Neural cell (in vitro differentiated cells): ENCODE results near the gene SLC28A1. TPM values are rescaled to one million over a fixed set of nuclear protein-coding genes. Genes with fewer than 3 reads are reported as not detected.

Experiments used
- H2AFZ ChIP-seq: fragments of 200-600, 300-800 bp; sonication (generic), shearing (Covaris generic); 2 replicates; pipeline ENCODE4 v1.6.0; 2014; ENCODE audit warnings: low read depth, mild to moderate bottlenecking, antibody characterized with exemption, low read length, moderate library complexity
- H3F3A ChIP-seq: fragments of 200-600 bp; shearing (Covaris generic); 2 replicates; pipeline ENCODE4 v1.6.1; 2016; ENCODE audit warnings: mild to moderate bottlenecking, moderate library complexity, mixed read lengths, antibody characterized with exemption, low read length; ENCODE audit not compliant: insufficient read depth, poor library complexity, severe bottlenecking
- H3K27ac ChIP-seq: fragments of 200-600, 300-800 bp; sonication (generic), shearing (Covaris generic); 2 replicates; pipeline ENCODE4 v1.5.1; 2014; ENCODE audit warnings: mild to moderate bottlenecking, low read length, moderate library complexity
- H3K27me3 ChIP-seq: fragments of 300-800, 200-600 bp; sonication (generic), shearing (Covaris generic); 2 replicates; pipeline ENCODE4 v1.6.0; 2014; ENCODE audit warnings: mild to moderate bottlenecking, low read depth, low read length, moderate library complexity; ENCODE audit not compliant: insufficient read depth
- H3K36me3 ChIP-seq: fragments of 300-800, 200-600 bp; sonication (generic), shearing (Covaris generic); 2 replicates; pipeline ENCODE4 v1.5.1; 2014; ENCODE audit warnings: mild to moderate bottlenecking, antibody characterized with exemption, low read length, moderate library complexity; ENCODE audit not compliant: insufficient read depth
- H3K4me2 ChIP-seq: fragments of 300-800, 200-600 bp; sonication (generic), shearing (Covaris generic); 2 replicates; pipeline ENCODE4 v1.6.0; 2014; ENCODE audit warnings: mild to moderate bottlenecking, low read length
- H3K4me3 ChIP-seq: fragments of 300-800, 200-600 bp; sonication (generic), shearing (Covaris generic); 2 replicates; pipeline ENCODE4 v1.5.1; 2014; ENCODE audit warnings: mild to moderate bottlenecking, low read length, moderate library complexity
- H3K79me2 ChIP-seq: fragments of 200-600 bp; shearing (Covaris generic); replicated peaks from 2 replicates; pipeline ENCODE4 v1.6.0; 2014; ENCODE audit warnings: mild to moderate bottlenecking, low read length, moderate library complexity; ENCODE audit not compliant: insufficient read depth
- H3K9ac ChIP-seq: fragments of 300-800, 200-600 bp; sonication (generic), shearing (Covaris generic); 2 replicates; pipeline ENCODE4 v1.6.1; 2016; ENCODE audit warnings: mild to moderate bottlenecking, low read length, mixed read lengths
- H3K9me2 ChIP-seq: fragments of 200-600 bp; shearing (Covaris generic); 2 replicates; pipeline ENCODE4 v1.6.1; 2016; ENCODE audit warnings: mild to moderate bottlenecking, low read length, mixed read lengths; ENCODE audit not compliant: insufficient read depth
- H3K9me3 ChIP-seq: fragments of 200-600, 300-800 bp; sonication (generic), shearing (Covaris generic); 2 replicates; pipeline ENCODE4 v1.6.1; 2016; ENCODE audit warnings: mild to moderate bottlenecking, mixed run types, low read length, moderate library complexity, mixed read lengths
- H4K20me1 ChIP-seq: fragments of 200-600 bp; shearing (Covaris generic); 2 replicates; pipeline ENCODE4 v1.6.1; 2016; ENCODE audit warnings: mild to moderate bottlenecking, mixed run types; ENCODE audit not compliant: insufficient read depth
- EP300 ChIP-seq: fragments of 450-650 bp; conservative IDR thresholded peaks from 2 replicates; pipeline ENCODE4 v1.6.1; 2014; ENCODE audit warnings: antibody characterized with exemption, mild to moderate bottlenecking, moderate library complexity; ENCODE audit not compliant: poor library complexity, severe bottlenecking
- EZH2 ChIP-seq: fragments of 200-600, 300-800 bp; shearing (Covaris generic), sonication (generic); IDR thresholded peaks from 2 replicates; pipeline ENCODE4 v1.6.1; 2014; ENCODE audit warnings: antibody characterized with exemption, low read length, borderline replicate concordance, mild to moderate bottlenecking; ENCODE audit not compliant: insufficient read depth, poor library complexity, severe bottlenecking
- MXI1 ChIP-seq: fragments of 450-650 bp; conservative IDR thresholded peaks from 2 replicates; pipeline ENCODE4 v1.6.1; 2014; ENCODE audit warnings: antibody characterized with exemption, mild to moderate bottlenecking; ENCODE audit not compliant: poor library complexity, severe bottlenecking
- POLR2AphosphoS5 ChIP-seq: IDR thresholded peaks from 2 replicates; pipeline ENCODE4 v1.6.1; 2012
- RAD21 ChIP-seq: fragments of 450-650 bp; conservative IDR thresholded peaks from 2 replicates; pipeline ENCODE4 v1.6.1; 2014; ENCODE audit warnings: antibody characterized with exemption, mild to moderate bottlenecking, moderate library complexity
- SMC3 ChIP-seq: fragments of 450-650 bp; conservative IDR thresholded peaks from 2 replicates; pipeline ENCODE4 v1.6.1; 2014; ENCODE audit warnings: antibody characterized with exemption, mild to moderate bottlenecking, moderate library complexity; ENCODE audit not compliant: poor library complexity
- TAF1 ChIP-seq: IDR thresholded peaks from 2 replicates; pipeline ENCODE4 v1.6.1; 2012; ENCODE audit warnings: low read depth
- polyA plus RNA-seq: library from polyadenylated mRNA; depleted of rRNA; stranded (reverse); fragments of >200 nt; gene quantifications from 2 replicates; pipeline ENCODE4 v1.2.3, GENCODE V29; 2014
- TF ChIP-seq, protein P1 (sequence below): fragments of 450-650 bp; IDR thresholded peaks from 2 replicates; pipeline ENCODE4 v1.5.1; 2014; ENCODE audit warnings: antibody characterized with exemption, mild to moderate bottlenecking, moderate library complexity; ENCODE audit not compliant: poor library complexity, severe bottlenecking
- TF ChIP-seq, protein P2 (sequence below): IDR thresholded peaks from 2 replicates; pipeline ENCODE4 v1.6.1; 2012; ENCODE audit warnings: borderline replicate concordance

The SLC28A1 gene
- polyA plus RNA-seq, 1 donor from 2014 or later, result not detected

DNA sequence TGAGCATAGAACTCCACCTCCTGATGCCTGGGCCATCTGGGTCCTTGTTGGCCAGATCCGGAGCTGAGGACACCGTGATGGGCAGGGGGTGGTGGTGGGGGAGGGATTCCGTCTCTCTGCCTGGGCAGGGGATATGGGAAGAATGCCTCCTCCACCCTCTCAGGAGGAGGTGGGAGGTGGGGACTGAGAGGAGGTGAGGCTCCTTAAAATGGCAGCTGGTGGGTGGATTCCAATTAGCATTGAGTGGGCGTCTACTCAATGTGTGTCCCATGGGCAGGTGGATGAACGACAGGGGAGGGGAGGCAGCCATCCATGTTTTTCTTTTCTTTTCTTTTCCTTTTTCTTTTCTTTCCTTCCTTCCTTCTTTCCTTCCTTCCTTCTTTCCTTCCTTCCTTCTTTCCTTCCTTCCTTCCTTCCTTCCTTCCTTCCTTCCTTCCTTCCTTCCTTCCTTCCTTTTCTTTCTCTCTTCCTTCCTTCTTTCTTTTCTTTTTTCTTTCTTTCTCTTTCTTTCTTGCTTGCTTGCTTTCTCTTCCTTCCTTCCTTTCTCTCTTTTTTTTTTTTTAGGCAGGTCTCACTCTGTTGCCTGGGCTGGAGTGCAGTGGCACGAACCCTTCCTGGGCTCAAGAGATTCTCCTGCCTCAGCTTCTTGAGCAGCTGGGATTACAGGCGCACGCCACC lies 5.0 kb downstream of the SLC28A1 start:
- Histone ChIP-seq H3K27me3 (no peaks in the 10 kb centered on the region), H3K9ac (no peak overlapping the region), H4K20me1 (no peaks in the 10 kb centered on the region), H3K9me2 (no peaks in the 10 kb centered on the region), H3K4me2 (no peak overlapping the region), H3F3A (no peaks in the 10 kb centered on the region), H3K36me3 (no peaks in the 10 kb centered on the region), H3K9me3 (no peaks in the 10 kb centered on the region), H2AFZ (no peak overlapping the region), H3K79me2 (no peaks in the 10 kb centered on the region), H3K4me3 (no peak overlapping the region), H3K27ac (no peak overlapping the region)
- TF ChIP-seq, protein P1, sequence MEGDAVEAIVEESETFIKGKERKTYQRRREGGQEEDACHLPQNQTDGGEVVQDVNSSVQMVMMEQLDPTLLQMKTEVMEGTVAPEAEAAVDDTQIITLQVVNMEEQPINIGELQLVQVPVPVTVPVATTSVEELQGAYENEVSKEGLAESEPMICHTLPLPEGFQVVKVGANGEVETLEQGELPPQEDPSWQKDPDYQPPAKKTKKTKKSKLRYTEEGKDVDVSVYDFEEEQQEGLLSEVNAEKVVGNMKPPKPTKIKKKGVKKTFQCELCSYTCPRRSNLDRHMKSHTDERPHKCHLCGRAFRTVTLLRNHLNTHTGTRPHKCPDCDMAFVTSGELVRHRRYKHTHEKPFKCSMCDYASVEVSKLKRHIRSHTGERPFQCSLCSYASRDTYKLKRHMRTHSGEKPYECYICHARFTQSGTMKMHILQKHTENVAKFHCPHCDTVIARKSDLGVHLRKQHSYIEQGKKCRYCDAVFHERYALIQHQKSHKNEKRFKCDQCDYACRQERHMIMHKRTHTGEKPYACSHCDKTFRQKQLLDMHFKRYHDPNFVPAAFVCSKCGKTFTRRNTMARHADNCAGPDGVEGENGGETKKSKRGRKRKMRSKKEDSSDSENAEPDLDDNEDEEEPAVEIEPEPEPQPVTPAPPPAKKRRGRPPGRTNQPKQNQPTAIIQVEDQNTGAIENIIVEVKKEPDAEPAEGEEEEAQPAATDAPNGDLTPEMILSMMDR, result no peak
- TF ChIP-seq SMC3, result no peak
- no peak for TF ChIP-seq EP300
- TF ChIP-seq, protein P2, sequence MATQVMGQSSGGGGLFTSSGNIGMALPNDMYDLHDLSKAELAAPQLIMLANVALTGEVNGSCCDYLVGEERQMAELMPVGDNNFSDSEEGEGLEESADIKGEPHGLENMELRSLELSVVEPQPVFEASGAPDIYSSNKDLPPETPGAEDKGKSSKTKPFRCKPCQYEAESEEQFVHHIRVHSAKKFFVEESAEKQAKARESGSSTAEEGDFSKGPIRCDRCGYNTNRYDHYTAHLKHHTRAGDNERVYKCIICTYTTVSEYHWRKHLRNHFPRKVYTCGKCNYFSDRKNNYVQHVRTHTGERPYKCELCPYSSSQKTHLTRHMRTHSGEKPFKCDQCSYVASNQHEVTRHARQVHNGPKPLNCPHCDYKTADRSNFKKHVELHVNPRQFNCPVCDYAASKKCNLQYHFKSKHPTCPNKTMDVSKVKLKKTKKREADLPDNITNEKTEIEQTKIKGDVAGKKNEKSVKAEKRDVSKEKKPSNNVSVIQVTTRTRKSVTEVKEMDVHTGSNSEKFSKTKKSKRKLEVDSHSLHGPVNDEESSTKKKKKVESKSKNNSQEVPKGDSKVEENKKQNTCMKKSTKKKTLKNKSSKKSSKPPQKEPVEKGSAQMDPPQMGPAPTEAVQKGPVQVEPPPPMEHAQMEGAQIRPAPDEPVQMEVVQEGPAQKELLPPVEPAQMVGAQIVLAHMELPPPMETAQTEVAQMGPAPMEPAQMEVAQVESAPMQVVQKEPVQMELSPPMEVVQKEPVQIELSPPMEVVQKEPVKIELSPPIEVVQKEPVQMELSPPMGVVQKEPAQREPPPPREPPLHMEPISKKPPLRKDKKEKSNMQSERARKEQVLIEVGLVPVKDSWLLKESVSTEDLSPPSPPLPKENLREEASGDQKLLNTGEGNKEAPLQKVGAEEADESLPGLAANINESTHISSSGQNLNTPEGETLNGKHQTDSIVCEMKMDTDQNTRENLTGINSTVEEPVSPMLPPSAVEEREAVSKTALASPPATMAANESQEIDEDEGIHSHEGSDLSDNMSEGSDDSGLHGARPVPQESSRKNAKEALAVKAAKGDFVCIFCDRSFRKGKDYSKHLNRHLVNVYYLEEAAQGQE, result no peak
- no peak for TF ChIP-seq MXI1
- TF ChIP-seq RAD21, result no peak
- no peak for TF ChIP-seq EZH2
- no peak for TF ChIP-seq TAF1
- TF ChIP-seq POLR2AphosphoS5, result no peak

DNA sequence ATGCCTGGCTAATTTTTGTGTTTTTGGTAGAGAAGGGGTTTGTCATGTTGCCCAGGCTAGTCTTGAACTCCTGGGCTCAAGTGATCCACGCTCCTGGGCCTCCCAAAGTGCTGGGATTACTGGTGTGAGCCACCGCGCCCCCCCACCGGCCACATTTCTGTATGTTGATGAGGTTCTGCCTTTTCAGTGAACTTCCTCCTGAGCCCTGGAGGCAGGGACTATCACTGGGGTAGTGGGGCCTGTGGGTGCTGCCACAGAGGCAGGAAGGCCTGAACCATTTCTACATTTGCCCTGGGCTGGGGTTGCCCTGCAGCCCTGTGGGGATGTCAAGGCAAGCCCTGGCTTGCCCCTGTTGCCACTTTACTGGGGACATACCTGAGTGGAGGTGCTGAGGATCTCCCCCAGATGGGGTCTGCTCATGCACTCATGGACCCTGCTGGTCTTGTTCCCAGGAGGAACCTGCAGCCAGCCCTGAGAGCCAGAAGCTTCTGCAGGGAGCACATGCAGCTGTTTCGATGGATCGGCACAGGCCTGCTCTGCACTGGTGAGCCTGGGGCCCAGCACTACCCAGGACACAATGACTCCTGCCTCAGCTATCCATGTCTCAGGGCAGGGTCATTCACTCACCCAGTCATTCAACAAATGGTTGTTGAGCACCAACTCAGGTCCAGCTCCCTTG lies 5.7 kb downstream of the SLC28A1 start:
- H3K27ac ChIP-seq, result no peak overlapping the region
- no peaks in the 10 kb centered on the region for H3K27me3 ChIP-seq
- no peaks in the 10 kb centered on the region for H4K20me1 ChIP-seq
- H3K9me3 ChIP-seq, result no peaks in the 10 kb centered on the region
- H3K9ac ChIP-seq, result no peak overlapping the region
- H3K4me3 ChIP-seq, result no peak overlapping the region
- no peaks in the 10 kb centered on the region for H3K9me2 ChIP-seq
- H3F3A ChIP-seq, result no peaks in the 10 kb centered on the region
- H3K79me2 ChIP-seq, result no peaks in the 10 kb centered on the region
- TF ChIP-seq MXI1 (no peak), POLR2AphosphoS5 (no peak), RAD21 (no peak), EP300 (no peak)
- TF ChIP-seq, protein P2, result no peak
- H2AFZ ChIP-seq, result no peak overlapping the region
- H3K36me3 ChIP-seq, result no peaks in the 10 kb centered on the region
- no peak overlapping the region for H3K4me2 ChIP-seq
